ENCODE data around the gene KMT2E. TPM values are rescaled to one million over a fixed set of nuclear protein-coding genes. Genes with fewer than 3 reads are reported as not detected.
"Not testable (repeated sequence)": the region's sequence is repeated elsewhere in the genome, so short reads cannot be mapped to it uniquely, and the experiment has no call there.

KMT2E gene
- total RNA-seq, 1 donor from 2014 or later = 127 TPM

DNA sequence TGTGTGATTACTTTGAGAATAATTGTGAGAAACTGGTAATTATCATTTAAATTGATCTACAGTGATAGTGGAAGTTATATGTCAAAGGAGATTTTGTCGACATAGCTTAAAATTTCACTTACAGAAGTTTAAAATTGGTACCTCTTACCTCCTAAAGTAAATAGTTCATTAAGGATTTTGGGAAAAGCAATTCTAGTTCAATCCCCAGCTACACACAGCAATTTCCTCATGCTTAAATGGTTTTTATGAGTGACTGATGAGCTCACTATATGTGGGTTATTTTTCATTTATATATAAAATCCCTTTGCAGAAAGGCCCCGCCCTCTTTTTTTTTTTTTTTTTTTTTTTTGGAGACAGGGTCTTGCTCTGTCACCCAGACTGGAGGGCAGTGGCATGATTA lies 12.7 kb downstream of the KMT2E start:
- no peak for DNase-seq

DNA sequence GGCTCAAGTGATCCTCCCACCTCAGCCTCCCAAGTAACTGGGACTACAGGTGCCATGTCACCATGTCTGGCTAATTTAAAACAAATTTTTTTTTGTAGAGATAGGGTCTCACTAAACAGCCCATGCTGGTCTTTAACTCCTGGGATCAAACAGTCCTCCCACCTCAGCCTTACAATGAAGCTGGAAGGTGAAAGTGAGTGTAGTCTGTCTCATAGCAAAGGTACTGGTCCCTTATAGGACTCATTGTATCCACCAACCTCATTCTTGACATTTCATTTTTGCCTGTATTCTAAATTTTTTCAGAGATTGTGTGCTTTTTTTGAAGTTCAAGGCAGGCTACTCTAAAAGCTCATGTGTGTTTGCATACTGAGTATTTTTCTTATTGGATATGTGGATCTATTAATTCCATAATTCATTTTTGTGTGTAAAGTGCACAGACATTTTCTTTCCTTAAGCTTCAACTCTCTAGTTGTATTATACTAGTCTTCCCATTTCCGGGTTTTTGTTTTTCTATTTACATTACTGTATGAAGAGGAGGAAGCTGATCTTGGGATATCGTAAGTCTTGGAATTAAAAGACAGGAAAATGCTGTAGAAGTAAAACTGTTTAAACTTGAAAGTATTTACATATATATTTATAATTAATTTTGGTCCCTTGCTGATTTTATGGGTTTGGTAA lies 13.3 kb downstream of the KMT2E start:
- DNase-seq = no peak

DNA sequence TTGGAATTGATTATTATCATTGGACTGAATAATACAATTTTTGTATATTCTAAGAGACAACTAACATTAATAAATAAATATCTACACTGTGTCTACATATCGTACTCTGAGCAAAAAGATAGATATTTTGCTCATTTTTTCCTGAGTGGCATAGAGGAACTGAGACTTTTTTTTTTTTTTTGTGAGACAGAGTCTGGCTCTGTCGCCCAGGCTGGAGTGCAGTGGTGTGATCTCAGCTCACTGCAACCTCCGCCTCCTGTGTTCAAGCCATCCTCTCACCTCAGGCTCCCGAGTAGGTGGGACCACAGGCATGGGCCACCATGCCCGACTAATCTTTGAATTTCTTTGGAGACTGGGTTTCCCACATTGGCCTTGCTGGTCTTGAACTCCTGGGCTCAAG lies 14.0 kb downstream of the KMT2E start:
- DNase-seq = no peak

DNA sequence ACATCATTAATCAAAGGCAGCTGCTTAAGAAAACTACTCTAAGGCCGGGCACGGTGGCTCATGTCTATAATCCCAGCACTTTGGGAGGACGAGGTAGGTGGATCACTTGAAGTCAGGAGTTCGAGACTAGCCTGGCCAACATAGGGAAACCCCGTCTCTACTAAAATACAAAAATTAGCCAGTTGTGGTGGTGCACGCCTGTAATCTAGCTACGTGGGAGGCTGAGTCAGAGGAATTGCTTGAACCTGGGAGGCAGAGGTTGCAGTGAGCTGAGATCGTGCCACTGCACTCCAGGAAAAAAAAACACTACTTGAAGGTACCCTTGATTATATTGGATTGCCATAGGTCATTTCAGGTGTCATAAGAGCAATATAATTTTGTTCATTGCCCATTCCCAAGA lies 14.9 kb downstream of the KMT2E start:
- DNase-seq = not testable (repeated sequence)

DNA sequence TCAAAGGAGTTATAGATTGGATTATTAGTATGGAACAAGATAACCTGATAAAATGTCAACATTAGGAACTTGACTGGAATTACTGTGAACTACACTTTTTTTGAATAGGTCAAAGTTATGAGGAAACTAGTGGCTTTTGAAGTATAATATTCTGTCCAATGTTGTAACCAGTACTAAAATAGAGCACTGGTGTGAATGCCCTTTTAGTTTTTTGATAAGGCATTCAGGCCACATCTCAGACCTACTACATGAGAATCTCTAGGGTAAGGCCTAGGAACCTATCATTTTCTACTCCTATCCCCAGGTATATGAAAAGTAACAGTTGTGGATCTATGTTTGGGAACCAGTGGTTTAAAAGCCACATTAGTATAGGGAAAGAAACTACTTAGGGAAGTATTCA lies 16.4 kb downstream of the KMT2E start:
- DNase-seq = no peak

DNA sequence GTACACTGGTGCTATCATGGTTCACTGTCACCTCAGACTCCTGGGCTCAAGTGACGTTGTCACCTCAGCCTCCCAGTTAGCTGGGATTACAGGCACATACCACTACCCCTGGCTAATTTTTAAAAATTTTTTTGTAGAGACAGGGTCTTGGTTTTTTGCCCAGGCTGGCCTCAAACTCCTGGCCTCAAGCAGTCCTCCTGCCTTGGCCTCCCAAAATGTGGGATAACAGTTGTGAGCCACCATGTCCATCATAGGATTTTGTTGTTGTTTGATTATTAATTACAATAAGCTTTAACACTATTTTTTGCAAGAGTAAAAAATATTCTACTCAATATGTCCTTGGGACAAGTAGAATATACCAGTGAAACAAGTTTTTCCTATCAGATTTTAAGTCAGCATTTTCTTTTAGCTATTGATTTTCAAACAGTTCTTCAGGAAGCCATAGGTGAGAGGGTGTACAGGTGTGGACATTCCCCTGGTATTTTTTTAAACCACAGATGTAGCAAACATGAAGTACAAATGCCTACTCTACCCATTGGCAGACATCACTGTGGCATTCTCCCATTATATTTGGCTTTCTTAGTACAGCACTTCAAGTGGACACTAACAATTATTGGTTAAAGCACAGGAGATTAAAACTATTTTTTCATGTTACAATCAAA lies 18.7 kb downstream of the KMT2E start:
- DNase-seq = no peak

DNA sequence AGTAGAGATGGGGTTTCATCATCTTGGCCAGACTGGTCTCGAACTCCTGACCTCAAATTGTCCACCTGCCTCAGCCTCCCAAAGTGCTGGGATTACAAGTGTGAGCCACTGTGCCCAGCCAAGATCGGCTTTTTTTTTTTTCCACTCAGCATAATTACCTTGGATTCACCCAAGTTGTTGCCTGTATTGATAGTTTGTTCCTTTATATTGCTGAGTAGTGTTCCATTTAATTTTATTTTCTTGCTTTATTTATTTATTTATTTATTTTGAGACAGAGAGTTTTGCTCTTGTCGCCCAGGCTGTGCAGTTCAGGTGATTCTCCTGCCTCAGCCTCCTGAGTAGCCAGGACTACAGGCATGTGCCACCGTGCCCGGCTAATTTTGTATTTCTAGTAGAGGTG lies 21.3 kb downstream of the KMT2E start:
- no peak for DNase-seq

DNA sequence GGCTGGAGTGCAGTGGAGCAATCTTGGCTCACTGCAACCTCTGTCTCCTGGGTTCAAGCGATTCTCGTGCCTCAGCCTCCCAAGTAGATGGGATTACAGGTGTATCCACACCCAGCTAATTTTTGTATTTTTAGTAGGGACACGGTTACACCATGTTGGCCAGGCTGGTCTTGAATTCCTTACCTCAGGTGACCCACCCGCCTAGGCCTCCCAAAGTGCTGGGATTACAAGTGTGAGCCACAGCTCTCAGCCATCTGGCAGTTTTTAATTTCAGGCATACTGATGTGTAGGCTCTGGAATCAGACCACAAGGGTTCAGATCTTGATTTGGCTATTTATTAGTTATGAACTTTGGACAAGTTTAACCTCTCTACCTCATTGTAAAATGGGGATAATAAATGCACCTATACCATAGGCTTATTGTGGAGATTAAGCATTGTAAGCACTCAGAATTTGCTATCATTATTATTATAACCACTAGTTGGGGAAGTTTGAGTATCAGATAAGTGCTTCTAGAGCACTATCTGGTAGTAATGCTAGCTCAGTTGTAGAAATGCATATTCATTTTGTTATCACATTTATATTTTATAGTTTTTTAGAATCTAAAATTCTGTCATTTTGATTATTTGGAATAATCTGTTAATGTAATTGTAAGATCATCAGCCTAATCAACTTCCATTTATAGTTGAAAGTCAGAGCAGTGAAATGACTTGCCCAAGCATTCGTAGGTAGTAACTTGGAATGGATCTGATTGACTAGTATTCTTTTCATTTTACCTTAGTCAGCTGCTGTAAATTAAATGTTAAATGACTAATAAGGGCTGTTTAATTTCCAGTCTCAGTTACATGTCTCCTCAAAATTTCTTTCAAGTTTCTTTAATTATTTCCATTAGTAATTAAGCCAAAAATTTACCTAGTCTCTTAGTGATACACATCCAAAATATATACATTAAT lies 22.5 kb downstream of the KMT2E start:
- no peak for DNase-seq

DNA sequence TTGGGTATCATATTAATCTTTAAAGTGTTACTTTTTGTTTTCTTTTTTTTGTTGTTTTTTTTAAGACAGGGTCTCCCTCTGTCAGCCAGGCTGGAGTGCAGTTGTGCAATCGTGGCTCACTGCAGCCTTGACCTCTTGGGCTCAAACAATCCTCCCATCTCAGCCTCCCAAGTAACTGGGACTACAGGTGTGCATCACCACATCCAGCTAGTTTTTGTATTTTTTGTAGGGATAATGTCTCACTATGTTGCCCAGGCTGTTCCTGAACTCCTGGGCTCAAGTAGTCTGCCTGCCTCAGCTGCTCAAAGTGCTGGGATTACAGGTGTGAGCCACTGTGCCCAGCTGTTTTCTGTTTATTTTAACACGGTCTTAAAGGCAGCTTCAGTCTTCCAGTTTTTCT lies 23.3 kb downstream of the KMT2E start:
- DNase-seq = no peak

DNA sequence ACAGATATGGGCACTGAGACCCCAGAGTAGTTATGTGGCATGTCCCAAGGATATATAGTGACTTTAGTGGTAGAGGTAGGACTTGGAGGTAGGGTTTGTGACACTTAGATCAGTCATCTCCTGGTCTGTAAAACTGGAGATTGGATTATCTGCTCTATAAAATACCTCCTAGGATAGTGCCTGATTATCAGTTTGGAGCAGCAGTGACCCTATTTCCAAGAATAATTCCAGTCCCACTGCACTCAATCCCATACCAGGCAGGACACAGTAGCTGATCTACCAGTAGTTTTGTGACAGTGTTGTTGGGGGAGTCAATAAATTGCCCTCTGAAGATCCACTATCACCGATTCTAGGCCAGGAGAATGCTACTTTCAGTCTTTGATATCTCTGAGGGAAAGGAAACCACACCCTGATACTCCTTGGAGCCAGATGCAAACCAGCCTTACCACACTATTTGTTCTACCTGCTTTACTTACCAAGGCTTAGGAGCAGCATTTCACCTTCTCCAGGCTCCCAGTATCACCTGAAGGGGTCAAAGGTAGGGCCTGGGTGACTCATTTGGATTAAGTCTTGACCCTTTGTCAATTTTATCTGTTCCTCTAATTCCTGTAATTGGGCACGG lies 30.6 kb downstream of the KMT2E start:
- DNase-seq = no peak

DNA sequence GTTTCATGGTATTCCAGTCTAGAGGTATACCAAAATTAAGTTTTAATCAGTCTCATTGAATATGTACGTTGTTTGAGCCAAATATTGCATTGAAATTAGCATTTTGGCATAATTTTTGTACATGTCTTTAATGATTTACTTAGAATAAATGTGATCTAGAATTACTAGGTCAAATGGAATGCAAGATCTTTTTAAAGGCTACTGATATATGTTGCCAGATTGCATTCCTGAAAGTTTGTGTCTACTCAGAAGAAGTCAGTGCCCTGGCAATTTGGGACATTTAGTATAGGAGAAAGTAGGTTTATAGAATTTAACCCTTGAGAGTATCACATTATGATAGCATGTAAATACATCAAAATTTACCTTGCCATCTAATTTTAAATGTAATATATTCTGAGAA lies 32.4 kb downstream of the KMT2E start:
- DNase-seq = no peak

DNA sequence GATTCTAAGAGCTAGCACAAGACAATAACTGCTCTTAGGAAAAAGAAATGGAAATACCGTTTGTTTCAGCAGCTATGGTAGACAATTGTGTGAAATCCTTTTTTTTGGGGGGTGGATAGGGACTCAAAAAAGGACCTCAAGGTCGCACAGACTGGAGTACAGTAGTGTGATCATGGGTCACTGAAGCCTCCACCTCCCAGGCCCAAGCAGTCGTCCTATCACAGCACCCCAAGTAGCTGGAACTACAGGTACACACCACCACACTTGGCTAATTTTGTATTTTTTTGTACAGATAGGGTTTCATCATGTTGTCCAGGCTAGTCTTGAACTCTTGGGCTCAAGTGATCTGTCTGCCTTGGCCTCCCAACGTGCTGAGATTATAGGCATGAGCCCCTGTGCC lies 33.9 kb downstream of the KMT2E start:
- no peak for DNase-seq

DNA sequence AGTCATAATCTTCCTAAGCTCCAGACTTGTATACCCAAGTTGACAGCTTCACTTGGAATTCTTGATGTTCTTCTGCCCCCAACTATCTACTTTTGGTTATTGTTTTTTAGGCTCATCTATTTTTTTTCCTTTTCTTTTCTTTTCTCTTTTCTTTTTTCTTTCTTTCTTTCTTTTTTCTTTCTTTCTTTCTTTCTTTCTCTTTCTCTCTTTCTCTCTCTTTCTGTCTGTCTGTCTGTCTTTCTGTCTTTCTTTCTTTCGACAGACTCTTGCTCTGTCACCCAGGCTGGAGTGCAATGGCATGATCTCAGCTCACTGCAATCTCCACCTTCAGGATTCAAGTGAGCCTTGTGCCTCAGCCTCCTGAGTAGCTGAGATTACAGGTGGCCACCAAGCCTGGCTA lies 36.5 kb downstream of the KMT2E start:
- no peak for DNase-seq

DNA sequence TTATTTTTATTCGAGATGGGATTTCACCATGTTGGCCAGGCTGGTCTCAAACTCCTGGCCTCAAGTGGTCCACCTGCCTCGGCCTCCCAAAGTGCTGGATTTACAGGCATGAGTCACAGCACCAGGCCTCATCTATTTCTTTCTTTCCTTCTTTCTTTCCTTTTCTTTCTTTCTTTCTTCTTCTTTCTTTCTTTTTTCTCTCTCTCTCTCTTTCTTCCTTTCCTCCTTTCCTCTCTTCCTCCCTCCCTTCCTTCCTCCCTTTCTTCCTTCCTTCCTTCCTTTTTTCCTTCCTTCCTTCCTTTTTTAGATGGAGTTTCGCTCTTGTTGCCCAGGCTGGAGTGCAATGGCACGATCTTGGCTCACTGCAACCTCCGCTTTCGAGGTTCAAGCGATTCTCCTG lies 36.9 kb downstream of the KMT2E start:
- not testable (repeated sequence) for DNase-seq

DNA sequence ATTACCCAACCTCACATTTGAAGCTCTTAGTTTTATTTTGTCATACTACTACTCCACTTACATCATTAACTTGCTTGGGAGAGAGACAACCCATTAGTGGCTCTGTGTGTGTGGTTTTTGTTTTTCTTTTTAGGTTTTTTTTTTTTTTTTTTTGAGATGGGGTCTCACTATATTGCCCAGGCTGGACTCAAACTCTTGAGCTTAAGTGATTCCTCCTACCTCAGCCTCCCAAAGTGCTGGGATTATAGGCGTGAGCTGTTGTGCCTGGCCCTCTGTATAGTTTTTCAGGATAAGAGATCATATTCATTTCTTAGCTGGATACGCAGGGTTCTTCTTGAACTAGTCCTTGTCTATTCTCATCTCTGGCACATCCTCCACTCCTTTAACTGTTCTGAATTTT lies 41.1 kb downstream of the KMT2E start:
- DNase-seq = no peak

DNA sequence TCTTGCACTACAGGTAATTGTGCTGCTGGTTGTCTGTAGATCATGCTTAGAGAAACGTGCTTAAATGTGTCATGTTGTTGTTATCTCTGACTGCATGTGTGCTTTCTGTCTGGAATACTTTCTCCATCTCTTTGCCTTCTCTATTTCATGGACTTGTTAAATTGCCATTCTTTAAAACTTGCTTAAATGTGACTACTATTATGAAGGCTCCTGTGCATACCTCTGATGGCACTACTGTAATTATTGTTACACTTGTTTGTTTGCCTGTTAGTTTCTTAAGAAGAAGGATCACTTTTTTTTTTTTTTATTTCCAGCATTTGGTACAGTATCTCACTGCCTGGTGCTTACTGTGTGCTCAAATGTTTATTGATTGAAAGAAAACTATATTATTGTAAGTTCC lies 41.6 kb downstream of the KMT2E start:
- no peak for DNase-seq

DNA sequence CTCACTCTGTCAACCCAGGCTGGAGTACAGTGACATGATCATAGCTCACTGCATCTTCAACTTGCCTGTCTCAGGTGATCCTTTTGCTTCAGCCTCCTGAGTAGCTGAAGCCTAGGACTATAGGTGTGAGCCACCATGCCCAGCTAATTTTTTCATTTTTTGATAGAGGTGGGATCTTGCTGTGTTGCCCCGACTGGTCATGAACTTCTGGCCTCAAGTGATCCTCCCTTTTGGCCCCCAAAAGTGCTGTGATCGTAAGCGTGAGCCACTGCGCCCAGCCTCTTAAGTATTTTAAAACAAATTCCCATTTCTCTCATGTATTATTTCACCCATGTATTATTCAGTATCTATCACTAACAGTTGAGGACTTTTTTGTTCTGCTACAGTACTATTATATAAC lies 43.5 kb downstream of the KMT2E start:
- no peak for DNase-seq

DNA sequence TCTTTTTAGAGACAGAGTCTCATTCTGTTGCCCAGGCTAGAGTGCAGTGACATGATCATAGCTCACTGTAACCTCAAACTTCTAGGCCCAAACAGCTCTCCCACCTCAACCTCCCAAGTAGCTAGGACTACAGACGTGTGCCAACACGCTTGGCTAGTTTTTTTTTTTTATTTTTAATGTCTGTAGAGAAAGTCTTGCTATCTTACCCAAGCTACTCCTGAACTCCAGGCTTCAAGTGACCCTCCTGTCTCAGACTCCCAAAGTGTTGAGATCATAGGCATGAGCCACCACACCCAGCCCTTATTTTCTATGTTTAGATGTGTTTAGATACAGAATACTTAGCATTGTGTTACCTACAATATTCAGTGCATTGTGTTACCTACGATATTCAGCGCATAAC lies 46.4 kb downstream of the KMT2E start:
- no peak for DNase-seq

DNA sequence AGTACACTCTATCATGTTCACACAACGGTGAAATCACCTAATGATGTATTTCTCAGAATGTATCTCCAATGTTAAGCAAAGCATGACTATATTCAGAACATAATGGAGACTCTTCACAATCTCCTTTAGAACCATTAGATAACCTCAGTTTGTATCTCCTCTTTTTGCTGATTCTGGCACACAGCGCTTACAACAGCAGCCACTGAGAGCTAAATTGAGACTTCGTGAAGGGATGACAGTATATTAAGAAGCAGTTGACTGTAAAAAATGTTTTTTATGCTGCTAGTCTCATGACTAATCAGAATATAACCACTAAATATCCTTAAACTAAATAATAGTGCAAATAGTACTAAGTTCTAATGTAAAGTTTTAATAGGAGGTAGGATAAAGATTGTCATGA lies 46.9 kb downstream of the KMT2E start:
- DNase-seq = no peak

DNA sequence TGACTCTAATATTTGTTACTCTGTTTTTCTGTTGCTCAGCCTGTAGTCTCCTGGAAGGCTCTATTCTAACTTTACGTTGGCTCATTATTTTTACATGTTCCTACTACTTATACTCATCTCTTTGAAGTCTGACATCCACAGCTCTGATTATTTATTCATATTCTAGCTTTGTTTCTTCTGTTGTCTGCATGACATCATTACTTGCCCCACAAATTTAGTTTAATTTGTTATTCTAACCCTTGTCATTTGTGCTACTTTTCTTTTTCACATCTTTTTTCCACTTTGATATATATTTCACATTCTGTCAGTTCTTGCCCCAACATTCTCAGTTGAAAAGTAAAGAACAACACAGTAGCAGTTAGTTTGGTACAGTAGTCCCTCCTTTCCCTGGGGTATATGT lies 51.1 kb downstream of the KMT2E start:
- no peak for DNase-seq

DNA sequence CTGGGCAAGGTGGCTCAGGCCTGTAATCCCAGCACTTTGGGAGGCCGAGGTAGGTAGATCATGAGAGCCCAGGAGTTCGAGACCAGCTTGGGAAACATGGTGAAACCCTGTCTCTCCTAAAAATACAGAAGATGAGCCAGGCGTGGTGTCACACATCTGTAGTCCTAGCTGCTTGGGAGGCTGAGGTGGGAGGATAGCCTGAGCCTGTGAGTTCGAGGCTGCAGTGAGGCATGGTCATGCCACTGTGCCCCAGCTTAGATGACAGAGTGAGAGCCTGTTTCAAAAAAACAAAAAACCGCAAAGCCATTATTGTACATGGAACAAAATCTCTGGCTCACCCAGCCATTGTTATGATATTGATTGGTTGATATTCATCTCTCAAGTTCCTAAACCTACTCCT lies 53.7 kb downstream of the KMT2E start:
- DNase-seq = no peak

DNA sequence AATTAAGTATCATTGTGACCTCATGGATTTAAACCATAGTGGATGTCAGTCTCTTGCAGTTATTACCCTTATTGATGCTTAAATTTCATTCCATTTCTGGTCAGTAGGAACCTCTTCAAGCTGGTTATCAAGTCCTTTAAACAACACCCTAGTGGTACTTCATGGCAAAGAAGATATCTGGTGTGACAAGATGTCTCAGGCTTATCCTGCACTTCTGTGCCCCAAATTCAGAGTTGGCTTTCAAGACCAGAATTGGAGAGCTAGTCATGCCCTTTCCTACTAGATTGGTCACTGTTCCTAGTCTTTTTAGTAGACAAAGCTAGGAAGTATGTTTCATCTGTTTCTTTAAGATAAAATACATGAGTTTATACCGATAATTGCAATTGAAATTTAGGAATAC lies 54.9 kb downstream of the KMT2E start:
- no peak for DNase-seq

DNA sequence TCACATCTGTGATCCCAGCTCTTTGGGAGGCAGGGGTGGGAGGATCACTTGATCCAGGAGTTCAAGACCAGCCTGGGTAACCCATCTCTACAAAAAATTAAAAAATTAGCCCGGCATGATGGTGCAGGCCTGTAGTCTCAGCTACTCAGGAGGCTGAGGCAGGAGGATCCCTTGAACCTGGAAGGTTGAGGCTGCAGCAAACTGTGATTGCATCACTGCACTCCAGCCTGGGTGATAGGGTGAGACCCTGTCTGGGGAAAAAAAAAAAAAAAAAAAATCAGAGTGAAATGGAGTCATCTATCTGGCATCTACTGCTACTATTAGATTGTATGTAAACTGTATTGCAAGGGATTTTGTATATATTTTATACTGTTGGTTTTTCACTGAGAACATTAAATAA lies 59.1 kb downstream of the KMT2E start:
- DNase-seq = no peak

All from skin of body (tissue), 2 donors.